ENCODE data around the gene PDE4C.
"Not testable (repeated sequence)": the region's sequence is repeated elsewhere in the genome, so short reads cannot be mapped to it uniquely, and the experiment has no call there.

Gene PDE4C

DNA sequence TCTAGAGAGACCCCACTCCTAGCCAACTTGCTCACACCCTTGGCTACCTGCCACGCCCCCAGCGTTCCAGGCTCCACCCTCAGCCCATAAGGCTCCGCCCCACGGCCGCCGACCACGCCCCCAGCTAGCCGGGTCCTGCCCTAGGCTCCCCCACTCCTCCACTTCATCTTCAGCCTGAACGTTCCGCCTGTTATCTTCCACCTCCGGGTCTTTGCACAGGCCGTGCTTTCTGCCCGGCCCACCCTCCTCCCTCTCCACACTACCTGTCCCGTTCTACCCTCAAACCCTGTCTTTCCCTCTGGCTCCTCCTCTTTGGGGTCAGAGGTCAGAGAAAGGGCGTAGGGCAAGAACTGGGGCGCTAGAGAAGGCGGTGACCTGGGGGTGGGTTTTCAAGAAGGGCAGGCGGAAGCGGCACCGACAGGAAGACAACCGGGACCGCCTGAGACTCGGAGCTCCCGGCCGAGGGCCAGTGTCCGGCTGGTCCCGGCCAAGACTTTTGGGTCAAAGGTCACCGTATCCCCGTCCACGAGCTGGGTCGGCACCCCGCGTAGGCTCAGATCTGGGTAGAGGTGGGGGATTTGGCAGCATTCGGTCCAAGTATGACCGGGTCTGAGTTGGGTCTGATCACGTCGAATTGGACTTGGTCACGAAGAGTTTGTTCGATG lies 2.2 kb downstream of the PDE4C start:
- DNase-seq (ENCODE audit: low read depth): no peak

DNA sequence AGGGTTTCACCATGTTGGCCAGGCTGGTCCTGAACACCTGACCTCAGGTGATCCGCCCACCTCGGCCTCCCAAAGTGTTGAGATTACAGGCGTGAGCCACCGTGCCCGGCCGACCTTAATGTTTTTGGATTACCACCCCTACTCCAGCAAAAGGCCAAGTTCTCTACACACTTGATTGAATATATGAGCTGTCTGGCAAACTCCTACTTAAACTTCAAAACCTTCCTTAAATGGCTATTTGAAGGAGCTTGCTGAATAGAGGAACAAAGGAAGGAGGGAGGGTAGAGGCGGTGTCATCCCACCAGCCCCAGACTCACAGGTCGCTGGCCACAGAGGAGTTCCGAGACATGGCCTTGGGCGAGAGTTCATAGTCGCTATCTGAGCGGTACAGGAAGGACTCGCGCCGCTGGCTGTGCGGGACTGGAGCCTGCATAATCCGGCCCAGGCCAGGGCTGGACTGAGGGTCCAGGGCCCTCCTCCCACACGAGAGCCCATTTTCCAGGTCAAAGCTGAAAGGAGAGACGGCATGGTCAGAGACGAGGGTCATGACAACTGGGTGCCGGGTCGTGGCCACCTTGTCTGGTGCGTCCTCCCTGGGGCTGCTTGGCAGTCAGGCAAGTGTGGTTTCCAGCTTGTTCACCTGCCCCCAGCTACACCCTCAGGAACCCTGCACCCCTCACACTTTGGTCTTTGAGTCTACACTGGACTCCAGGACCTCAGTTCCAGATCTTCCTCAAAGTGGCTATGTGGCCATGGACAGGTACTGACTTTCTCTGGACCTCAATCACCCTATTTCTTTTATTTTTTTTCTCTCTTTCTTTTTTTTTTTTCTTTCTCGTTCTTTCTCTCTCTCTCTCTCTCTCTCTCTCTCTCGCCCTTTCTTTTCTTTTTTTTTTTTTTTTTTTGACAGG lies 4.2 kb downstream of the PDE4C start:
- no peak for DNase-seq (ENCODE audit: low read depth)

DNA sequence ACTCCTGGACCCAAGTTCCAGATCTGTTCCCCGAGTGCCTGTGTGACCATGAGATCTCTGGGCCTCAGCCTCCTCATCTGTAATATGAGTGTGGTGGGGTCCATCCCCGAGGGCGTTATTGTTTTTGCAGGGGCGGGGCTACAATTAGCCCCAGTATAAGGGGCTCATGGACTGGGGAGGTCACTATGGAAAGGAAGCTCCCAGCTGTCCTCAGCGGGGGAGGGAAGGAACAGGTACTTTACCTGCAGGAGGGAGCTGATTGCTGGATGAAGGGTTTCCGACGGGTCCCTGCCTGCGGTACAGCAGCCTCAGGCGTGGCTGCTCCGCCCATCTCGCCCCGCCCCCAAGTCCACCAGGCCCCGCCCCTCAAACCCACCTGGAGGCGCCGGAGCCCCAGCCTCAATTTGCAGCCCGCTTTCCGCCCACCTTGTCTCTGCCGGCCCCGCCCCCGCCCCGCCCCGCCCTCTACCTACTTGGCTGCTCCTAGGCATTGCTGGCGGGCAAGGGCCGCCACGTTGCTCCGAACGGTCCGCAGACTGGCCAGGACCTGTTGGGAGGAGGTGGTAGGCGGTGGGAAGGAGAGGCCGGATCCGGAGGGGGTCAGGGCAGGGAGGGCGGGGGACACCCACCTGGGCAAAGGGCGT lies 5.5 kb downstream of the PDE4C start:
- DNase-seq (ENCODE audit: low read depth): no peak

DNA sequence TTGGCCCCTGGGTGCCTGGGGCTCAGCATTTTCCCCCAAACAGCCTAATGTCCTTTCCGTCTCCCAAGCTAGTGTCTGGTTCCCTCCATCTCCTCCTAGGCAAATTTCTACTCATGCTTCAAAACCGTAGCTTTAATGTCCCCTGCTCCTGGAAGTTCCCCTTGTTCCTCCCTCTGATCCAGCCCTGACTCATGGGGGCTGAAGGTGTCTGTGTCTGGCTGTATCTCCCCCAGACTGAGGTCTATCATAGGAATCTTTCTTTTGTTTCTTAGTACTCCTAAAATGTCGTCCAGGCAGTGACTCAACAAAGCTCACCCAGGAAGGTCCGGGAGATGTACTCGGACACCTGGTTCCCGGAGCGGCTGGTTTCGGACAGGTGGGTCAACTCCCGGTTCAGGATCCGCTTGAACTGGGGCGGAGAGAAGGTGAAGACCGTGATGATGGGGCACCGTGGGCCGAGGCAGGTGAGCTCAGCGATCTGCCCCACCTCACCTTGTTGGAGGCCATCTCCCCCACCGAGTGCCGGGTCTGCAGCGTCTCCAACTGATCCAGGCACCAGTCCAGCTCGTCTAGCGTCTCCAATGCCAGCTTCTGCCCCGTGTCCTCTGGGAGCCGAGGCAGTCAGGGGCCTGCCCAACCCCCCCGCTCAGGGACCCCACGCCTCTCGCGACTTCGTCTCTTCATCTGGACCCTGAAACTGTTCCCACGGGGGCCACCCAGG lies 6.2 kb downstream of the PDE4C start:
- no peak for DNase-seq (ENCODE audit: low read depth)

DNA sequence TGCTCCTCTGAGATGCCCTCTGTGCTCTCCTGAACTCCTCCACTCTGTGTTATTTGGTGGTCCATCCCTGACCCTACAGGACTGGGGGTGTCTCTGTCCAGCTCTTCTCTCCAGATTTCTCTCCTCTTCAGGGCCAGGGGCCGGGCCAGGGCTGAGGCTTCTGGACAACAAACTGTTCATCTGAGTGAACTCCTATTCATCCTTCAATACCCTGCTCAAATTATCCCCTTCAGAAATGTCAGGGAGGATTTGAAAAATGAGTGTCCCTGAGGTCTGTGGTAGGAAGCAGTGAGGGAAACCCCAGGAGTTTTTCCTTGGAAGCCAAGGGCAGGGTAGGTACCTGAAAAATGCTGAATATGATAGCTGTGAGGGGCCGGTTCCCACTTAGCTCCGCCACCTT lies 7.6 kb downstream of the PDE4C start:
- DNase-seq (ENCODE audit: low read depth): no peak

DNA sequence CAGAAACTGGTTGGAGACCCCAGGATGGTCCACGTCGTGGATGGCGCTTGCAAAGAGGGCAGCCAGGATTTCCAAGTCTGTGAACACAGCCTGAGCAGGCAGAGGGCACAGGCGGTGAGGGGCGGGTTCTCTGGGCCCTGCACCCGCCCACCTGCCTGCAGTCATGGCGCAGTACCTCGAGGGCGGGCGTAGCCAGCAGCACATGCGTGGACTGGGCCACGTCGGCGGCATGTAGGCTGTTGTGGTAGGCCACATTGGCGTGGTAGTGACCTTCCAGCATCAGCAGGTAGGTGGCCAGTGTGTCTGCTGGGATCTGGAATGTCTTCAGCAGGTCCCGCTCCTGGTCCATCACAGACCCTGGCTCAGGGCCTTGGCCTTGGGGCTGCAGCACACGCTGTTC lies 8.1 kb downstream of the PDE4C start:
- no peak for DNase-seq (ENCODE audit: low read depth)

DNA sequence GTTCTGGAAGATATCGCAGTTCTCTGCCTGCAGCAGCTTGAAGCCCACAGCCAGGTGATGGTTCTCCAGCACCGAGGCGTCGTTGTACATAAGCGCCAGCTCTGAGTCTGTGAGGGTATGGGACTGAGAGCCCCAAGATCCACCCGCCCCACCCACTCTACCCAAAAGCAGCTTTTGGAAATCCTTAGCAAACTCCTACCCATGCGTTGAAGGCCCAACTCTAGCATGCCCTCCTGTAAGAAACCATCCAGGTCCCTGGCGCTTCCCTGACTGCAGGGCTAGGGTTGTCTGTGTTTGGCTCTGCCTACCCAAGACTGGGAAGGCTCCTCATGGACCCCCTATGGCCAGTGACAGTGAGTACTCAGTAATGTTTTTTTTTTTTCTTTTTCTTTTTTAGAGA lies 9.4 kb downstream of the PDE4C start:
- no peak for DNase-seq (ENCODE audit: low read depth)

DNA sequence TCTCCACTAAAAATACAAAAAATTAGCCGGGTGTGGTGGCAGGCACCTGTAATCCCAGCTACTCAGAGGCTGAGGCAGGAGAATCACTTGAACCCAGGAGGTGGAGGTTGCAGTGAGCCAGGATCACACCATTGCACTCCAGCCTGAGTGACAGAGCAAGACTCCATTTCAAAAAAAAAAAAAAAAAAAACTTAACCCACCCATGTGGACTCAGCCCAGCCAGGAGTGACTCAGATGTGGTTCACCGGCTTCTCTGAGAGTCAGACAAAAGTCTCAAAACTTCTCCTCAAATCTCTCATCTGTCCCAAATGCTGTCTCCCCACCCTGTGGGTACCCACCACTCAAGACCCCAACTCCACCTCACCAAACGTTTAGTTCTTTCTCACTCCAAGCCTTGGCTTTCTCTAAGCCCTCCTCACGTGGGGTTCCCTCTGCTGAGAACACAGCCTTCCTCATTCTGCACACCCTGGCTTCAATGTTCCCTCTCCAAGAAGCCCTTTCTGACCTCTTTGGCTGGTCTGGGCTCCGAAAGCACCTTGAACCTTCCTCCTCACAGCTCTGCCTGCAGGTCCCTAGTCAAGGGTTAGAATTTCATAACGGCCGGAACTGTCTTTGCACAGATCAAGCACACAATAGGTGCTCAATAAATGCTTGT lies 11.3 kb downstream of the PDE4C start:
- DNase-seq (ENCODE audit: low read depth): no peak

DNA sequence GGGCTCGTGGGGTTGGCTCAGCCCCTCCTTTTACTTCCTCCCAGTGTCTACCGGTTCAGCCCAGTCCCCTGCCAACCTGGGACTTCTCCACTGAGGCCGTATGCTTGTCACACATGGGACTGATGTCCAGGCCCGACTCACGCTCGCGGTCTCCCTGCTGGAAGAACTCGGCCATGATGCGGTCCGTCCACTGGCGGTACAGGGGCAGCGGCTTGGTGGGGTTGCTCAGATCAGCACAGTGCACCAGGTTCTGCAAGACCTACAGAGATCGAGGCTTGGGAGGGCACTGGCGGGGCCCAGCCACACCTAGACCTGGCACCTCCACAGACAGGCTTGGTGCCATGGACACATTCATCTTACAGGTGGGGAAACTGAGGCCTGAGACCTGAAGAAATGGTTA lies 14.6 kb downstream of the PDE4C start:
- DNase-seq (ENCODE audit: low read depth): no peak

DNA sequence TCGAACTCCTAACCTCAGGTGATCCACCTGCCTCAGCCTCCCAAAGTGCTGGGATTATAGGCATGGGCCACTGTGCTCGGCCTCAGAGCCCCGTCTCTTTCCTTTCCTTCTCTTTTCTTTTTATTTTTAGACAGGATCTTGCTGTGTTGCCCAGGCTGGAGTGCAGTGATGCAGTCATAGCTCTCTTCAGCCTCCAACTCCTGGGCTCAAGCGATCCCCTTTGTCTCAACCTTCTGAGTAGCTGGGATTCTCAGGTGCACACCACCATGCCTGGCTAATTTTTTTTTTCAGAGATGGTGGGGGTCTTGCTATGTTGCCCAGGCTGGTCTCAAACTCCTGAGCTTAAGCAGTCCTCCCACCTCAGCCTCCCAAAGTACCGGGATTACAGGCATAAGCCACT lies 16.3 kb downstream of the PDE4C start:
- not testable (repeated sequence) for DNase-seq (ENCODE audit: low read depth)

DNA sequence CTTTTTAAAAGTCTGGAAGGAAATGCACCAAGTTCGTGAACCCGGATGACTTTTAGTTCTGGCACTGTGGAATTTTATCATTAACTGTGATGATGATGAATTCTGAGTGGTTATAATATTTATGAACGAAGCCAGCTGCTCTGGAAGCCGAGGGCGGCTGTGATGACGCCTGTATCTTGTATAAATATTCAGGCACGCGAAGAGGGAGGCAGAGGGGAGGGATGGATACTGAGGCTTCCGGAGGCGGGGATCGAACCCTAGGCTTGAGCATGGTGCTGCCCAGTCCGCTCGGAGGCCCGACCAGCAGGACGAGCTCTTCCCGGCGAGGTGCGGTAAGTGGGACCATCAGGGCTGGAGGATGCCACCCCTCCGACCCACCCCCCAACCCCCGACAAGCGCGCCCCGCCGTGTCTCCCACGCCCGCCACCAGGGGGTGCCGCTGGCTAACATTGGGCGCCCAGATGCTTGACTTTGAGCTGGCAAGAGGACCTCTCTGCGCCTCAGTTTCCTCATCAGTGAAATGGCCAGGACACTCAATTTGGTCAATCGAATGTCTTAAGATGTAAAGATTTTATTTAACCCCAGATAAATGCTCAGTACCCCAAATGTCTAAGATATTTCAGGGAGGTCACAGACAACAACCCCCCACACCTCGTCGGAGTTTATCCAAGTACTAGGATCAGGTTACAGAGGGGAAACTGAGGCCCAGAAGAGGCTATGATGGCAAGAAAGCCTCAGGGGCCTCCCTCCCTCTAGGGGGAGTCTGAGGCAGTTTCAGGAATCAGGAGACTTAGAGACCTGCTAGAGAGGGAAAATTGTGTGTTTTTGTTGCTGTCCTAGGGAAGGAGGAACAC lies 17.9 kb downstream of the PDE4C start:
- no peak for DNase-seq (ENCODE audit: low read depth)

DNA sequence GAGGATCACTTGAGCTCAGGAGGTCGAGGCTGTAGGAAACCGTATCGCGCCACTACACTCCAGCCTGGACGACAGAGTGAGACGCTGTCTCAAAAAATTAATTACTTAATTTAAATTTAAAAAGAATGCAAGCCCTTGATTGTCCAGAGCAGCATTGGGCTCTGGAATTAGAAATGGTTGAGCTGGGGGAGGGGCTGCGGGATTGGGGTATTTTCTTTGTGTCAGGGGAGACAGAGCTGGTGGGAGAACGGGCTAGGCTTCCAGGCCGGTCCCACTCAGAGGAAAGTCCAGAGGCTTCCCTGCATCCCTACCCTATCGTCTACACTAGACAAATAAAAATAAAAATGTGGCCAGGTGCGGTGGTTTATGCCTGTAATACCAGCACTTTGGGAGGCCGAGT lies 20.2 kb downstream of the PDE4C start:
- no peak for DNase-seq (ENCODE audit: low read depth)

DNA sequence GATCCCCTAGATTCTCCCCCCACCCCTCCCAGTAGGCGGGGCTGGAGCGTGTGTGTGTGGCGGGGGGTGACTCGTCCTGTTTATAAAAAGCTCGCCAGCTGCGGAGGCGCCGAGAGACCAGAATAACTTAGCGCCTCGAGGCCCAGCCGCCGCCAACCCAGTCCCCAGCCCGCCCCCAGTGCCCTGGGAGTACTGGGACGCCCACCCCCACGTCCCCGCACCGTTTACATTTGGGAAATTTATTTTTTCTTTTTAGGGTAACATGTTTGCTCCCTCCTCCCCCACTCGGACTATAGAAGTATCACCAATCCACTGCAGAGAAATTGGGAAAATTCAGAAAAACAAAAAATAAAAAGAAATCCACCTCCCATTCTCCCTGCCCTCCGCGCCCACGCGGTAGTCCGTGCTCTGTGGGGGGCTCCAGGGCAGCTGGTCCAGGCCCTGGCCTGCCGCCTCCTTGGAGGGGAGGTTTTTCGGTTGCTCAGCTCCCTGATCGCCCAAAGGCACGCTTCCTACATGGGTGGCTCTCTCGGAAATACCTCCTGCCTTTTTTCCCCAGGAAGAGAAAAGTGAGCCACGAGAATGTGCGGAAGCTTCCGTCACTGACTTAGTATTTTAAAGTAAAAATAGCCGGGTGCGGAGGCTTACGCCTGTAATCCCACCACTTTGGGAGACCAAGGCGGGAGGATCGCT lies 20.9 kb downstream of the PDE4C start:
- peak; percentile 27 for DNase-seq (ENCODE audit: low read depth)

DNA sequence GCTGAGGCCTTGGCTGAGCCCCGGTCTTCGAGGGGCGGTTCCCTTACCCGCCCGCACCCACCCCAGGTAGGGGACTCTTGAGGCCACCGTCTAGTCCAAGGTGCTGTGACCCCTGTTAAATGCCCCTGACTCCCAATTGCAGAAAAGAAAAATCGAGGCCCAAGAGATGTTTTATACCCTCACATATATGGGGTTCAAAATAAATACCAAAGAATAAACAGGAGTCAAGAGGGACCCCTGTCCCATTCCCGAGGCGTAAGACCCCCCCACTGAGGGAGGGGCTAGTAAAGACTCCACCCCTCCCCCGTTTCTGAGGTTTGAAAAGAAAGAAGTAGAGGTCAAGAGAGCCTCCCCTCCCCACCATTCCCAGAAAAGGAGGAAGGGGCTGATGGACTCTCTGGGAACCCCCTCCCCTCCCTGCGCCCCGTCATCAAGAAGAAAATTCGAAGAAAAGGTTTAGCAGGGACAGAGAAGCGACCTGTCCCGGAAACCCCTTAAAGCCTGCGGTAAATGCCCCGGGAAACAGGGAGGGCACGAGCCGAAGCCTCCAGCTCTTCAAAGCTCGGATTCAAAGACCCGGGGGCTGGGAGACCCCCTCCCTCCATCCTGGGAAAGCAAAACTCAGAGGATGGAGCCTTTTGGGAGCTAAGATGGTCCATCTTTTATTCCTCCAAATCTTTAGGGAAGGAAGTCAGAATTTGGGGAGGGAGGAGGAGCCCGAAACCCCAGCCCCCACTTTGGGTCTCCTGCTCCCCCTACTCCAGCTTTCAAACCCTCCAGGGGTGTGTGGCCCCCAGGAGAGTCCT lies 21.6 kb downstream of the PDE4C start:
- no peak for DNase-seq (ENCODE audit: low read depth)

DNA sequence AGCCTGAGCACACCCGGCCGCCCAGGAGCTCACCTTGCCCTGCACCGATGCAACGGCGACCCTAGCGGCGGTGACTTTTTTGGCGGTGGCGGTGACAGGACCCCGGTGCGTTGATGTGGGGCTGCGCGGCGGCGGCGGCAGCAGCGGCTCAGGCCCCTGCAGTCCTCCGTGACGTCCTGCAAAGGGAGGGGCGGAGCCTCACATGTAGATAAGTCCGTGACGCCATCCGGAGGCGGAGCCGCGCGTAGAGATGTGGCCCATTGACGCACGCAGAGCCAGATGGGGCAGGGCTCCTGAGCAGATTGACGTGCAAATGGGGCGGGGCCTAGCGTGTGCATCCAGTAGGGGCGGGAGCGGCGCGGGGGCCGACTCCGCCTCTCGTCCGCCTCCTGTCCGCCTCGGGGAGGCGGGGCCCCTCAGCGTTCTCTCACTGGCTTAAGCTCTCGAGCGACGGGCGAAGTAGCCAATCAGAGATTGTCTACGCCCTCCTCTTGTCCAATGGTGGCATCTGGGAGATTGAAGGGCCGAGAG lies 22.3 kb downstream of the PDE4C start, which contains the start of gene RAB3A:
RAB3A (minus strand) TSS at position 180 of the 531 bp plus-strand sequence. CDS start 1,302 bp downstream, outside the sequence.
- peak; percentile 100 for DNase-seq (ENCODE audit: low read depth)

DNA sequence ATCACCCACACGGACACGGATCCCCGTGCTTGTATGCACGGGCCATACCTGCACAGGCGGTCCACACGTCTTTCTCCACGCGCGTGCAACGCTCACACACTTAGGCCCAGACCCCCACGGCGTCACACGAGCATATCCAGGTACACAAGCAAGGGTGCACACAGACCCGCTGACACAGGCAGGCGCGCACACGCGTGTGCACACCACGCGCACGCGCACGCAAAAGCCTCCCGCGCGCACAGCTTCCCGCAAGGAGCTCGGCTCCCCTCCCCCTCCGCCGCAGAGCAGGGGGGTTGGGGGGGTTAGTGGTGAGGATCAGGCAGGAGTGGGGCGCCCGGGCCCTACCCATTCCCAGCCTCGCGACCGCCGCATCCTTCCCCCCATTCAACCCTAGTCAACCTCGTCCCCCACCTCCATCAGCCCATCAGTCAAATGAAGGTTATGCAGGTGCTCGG lies 22.8 kb downstream of the PDE4C start:
- no peak for DNase-seq (ENCODE audit: low read depth)

DNA sequence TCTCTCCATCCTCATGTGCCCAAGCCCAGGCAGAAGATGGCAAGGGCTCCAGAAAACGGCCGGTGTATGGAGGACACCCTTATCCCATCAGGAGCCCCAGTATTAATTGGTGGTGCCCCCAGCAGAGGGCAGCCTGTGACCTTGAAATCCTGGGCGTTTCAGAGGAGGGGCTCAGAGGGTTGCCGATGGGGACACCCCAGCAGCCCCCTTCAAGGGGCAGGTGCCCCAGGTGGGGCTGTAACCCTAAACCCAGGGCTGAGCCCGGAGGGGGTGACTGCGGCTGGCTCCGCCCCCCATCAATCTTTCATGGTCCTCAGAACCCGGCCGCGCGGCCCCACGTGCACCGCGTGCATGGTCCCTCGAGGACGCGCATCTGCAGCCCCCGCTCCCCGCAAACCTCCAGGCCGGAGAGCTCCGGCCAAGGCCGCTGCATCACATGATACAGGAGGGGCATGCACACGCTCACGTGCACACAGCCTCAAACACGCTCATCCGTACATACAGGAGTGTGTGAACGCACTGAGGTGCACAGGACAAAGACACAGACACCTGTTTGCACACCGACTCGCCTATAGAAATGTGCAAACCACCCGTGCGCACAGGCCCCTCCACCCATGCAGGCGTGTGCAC lies 23.3 kb downstream of the PDE4C start:
- DNase-seq (ENCODE audit: low read depth): no peak

DNA sequence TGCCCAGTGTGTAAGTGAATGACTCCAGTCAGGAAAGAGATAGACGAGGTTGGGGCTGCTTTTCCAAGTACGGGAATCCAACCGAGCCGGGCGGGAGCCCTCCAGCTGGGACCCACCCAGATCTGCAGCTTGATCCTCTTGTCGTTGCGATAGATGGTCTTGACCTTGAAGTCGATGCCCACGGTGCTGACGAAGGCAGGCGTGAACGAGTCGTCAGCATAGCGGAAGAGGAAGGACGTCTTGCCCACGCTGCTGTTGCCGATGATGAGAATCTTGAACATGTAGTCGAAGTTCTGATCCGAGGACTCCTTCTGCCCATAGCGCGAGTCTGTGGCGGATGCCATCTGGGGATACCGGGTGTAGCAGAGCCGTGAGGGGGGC lies 23.9 kb downstream of the PDE4C start:
- DNase-seq (ENCODE audit: low read depth): no peak
